Measurements from ENCODE around the gene ULK4.

ULK4 gene

DNA sequence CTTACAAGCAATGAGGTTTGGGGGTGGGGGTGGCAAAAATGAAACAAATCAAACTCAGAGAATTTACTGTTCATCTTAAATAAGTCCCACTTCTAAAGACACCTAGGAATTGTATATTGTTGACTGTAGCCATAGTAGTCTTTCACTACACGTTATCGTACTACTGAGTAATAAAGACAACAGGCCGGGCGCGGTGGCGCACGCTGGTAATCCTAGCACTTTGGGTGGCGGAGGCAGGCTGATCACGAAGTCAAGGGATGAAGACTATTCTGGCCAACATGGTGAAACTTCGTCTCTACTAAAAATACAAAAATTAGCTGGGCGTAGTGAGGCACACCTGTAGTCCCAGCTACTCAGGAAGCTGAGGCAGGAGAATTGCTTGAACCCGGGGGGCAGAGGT is 531.0 kb downstream of the ULK4 start:
- no peak for DNase-seq (ENCODE audit: low spot score)
- TF ChIP-seq, protein P1, sequence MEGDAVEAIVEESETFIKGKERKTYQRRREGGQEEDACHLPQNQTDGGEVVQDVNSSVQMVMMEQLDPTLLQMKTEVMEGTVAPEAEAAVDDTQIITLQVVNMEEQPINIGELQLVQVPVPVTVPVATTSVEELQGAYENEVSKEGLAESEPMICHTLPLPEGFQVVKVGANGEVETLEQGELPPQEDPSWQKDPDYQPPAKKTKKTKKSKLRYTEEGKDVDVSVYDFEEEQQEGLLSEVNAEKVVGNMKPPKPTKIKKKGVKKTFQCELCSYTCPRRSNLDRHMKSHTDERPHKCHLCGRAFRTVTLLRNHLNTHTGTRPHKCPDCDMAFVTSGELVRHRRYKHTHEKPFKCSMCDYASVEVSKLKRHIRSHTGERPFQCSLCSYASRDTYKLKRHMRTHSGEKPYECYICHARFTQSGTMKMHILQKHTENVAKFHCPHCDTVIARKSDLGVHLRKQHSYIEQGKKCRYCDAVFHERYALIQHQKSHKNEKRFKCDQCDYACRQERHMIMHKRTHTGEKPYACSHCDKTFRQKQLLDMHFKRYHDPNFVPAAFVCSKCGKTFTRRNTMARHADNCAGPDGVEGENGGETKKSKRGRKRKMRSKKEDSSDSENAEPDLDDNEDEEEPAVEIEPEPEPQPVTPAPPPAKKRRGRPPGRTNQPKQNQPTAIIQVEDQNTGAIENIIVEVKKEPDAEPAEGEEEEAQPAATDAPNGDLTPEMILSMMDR (IDR thresholded peaks at IDR 0.05; ENCODE audit: extremely low read depth, missing control alignments) = no peak

GRCh38 chr3:41430391-41430790 is 531.5 kb downstream of the ULK4 start:
- TF ChIP-seq, protein P1 (IDR thresholded peaks at IDR 0.05; ENCODE audit: extremely low read depth, missing control alignments) = no peak

GRCh38 chr3:41426485-41426884 is 535.4 kb downstream of the ULK4 start:
- TF ChIP-seq, protein P1 (IDR thresholded peaks at IDR 0.05; ENCODE audit: extremely low read depth, missing control alignments) = no peak
- no peak for DNase-seq (ENCODE audit: low spot score)

More at GRCh38 chr3:41430391-41430790, 531.5 kb downstream of the ULK4 start:
- no peak for DNase-seq (ENCODE audit: low spot score)

DNA sequence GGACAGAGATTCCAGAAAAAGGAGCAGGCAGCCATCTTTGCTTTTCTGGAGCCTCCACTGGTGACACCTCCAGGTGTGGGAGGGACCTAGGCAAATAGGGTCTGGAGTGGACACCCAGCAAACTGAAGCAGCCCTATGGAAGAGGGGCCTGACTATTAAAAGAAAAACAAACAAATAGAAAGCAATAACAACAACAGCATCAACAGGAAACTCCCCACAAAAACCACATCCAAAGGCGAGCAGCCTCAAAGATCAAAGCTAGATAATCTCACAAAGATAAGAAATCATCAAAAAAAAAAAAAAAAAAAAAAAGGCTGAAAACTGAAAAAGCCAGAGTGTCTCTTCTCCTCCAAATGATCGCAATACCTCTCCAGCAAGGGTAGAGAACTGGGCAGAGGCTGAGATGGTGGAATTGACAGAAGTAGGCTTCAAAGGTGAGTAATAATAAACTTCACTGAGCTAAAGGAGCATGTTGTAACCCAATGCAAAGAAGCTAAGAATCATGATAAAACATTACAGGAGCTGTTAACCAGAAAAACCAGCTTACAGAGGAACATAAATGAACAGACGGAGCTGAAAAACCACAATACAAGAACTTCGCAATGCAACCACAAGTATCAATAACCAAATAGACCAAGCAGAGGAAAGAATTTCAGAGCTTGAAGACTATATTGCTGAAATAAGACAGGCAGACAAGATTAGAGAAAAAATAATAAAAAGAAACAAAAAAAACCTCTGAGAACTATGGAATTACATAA is 537.2 kb downstream of the ULK4 start:
- TF ChIP-seq, protein P1 (IDR thresholded peaks at IDR 0.05; ENCODE audit: extremely low read depth, missing control alignments) = no peak
- DNase-seq (ENCODE audit: low spot score) = no peak

DNA sequence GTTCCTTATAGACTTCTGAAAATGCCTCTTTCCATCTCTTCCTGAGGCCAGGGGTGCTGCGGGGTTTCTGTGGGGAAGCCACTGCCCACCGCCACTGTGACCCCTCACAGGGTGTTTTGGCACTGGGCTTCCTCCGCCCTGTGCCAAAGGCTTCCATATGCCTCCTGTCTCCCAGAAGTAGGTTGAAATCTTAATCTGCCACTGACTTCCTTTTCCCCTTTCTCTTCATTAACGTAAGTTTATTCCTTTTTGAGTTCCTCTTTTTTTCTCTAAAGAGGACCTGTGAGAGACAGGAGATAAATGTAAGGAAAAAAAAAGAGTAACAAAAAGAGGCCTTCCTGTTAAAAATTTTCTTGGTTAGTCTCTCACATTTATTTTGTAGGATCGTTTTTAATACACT is 542.1 kb downstream of the ULK4 start:
- no peak for DNase-seq (ENCODE audit: low spot score)
- TF ChIP-seq, protein P1 (IDR thresholded peaks at IDR 0.05; ENCODE audit: extremely low read depth, missing control alignments) = no peak

- TF ChIP-seq, protein P1 (IDR thresholded peaks at IDR 0.05; ENCODE audit: extremely low read depth, missing control alignments) = no peak
- no peak for DNase-seq (ENCODE audit: low spot score)
Measured at GRCh38 chr3:41418961-41419691, 542.8 kb downstream of the ULK4 start.

DNA sequence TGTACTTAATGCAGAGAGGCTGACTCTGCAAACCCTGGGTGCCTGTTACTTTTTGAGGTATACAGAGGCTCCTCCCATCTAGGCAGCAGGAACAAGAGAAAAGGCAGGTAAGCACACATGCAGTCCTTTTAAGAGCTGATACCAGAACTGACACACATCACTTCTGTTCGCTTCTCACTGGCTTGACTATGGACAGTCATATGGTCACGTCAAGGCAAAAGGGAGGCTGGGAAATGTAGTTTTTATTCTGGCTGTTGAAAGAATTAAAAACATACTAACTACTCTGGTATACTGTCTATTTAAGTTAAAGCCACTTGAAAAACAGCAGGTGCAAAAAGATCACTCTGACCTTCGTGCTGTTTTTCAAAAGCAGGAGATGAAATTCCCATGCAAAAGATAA is 544.3 kb downstream of the ULK4 start:
- no peak for DNase-seq (ENCODE audit: low spot score)
- TF ChIP-seq, protein P1 (IDR thresholded peaks at IDR 0.05; ENCODE audit: extremely low read depth, missing control alignments) = no peak

All from GM20000 (cell line).